ENCODE measurements around the gene IL5RA.

IL5RA gene

GRCh38 chr3:3107181-3107580 is 3.0 kb downstream of the IL5RA start:
- no peak for DNase-seq (ENCODE audit: low read depth)

GRCh38 chr3:3105815-3106214 is 4.4 kb downstream of the IL5RA start:
- DNase-seq (ENCODE audit: low read depth): no peak

- no peak for DNase-seq (ENCODE audit: low read depth)
These were observed 4.9 kb downstream of the IL5RA start for GRCh38 chr3:3105246-3105645.

- DNase-seq (ENCODE audit: low read depth): no peak
These were observed 7.4 kb downstream of the IL5RA start for GRCh38 chr3:3102751-3103150.

- DNase-seq (ENCODE audit: low read depth): no peak
These were observed 8.3 kb downstream of the IL5RA start for GRCh38 chr3:3101660-3102458.

- DNase-seq (ENCODE audit: low read depth): no peak
These were observed 12.2 kb downstream of the IL5RA start for GRCh38 chr3:3097958-3098357.

GRCh38 chr3:3089017-3089416 is 21.2 kb downstream of the IL5RA start:
- no peak for DNase-seq (ENCODE audit: low read depth)

GRCh38 chr3:3087716-3088465 is 22.3 kb downstream of the IL5RA start:
- DNase-seq (ENCODE audit: low read depth): no peak

- DNase-seq (ENCODE audit: low read depth): no peak
These were observed 22.9 kb downstream of the IL5RA start for GRCh38 chr3:3087279-3087678.

GRCh38 chr3:3086239-3086638 is 23.9 kb downstream of the IL5RA start:
- DNase-seq (ENCODE audit: low read depth): no peak

- DNase-seq (ENCODE audit: low read depth): no peak
These were observed 24.4 kb downstream of the IL5RA start for GRCh38 chr3:3085782-3086181.

- DNase-seq (ENCODE audit: low read depth): no peak
These were observed 25.3 kb downstream of the IL5RA start for GRCh38 chr3:3084890-3085289.

GRCh38 chr3:3082234-3082924 is 27.8 kb downstream of the IL5RA start:
- no peak for DNase-seq (ENCODE audit: low read depth)

GRCh38 chr3:3081381-3082233 is 28.6 kb downstream of the IL5RA start:
- DNase-seq (ENCODE audit: low read depth): no peak

- no peak for DNase-seq (ENCODE audit: low read depth)
These were observed 29.9 kb downstream of the IL5RA start for GRCh38 chr3:3080309-3080708.

GRCh38 chr3:3074551-3075257 is 35.5 kb downstream of the IL5RA start:
- DNase-seq (ENCODE audit: low read depth): no peak

GRCh38 chr3:3071136-3071535 is 39.0 kb downstream of the IL5RA start:
- no peak for DNase-seq (ENCODE audit: low read depth)

- DNase-seq (ENCODE audit: low read depth): no peak
These were observed 40.5 kb downstream of the IL5RA start for GRCh38 chr3:3069723-3070122.

GRCh38 chr3:3068358-3068881 is 41.8 kb downstream of the IL5RA start:
- DNase-seq (ENCODE audit: low read depth): no peak

- no peak for DNase-seq (ENCODE audit: low read depth)
These were observed 43.3 kb downstream of the IL5RA start for GRCh38 chr3:3066910-3067309.

- DNase-seq (ENCODE audit: low read depth): no peak
These were observed 43.8 kb downstream of the IL5RA start for GRCh38 chr3:3066378-3066777.
